Measurements from ENCODE around the gene PTPN21.

- TF ChIP-seq ARNTL (CRISPR knock-in tag; IDR thresholded peaks at IDR 0.05; ENCODE audit: borderline replicate concordance, low read depth) (no peak), CREB5 (CRISPR knock-in tag; IDR thresholded peaks at IDR 0.05; ENCODE audit: low read depth) (no peak), CSDC2 (CRISPR knock-in tag; IDR thresholded peaks at IDR 0.05) (no peak), ZC3H10 (CRISPR knock-in tag; IDR thresholded peaks at IDR 0.05) (no peak), ISL1 (CRISPR knock-in tag; IDR thresholded peaks at IDR 0.05) (no peak), SNAI2 (CRISPR knock-in tag; IDR thresholded peaks at IDR 0.05) (no peak), POU6F1 (CRISPR knock-in tag; IDR thresholded peaks at IDR 0.05; ENCODE audit: borderline replicate concordance, low read depth) (no peak), TOX (CRISPR knock-in tag; IDR thresholded peaks at IDR 0.05; ENCODE audit: borderline replicate concordance) (no peak), RARB (CRISPR knock-in tag; IDR thresholded peaks at IDR 0.05) (no peak)
These were observed 62.3 kb downstream of the PTPN21 start for GRCh38 chr14:88492272-88493089.

Measured in SK-N-SH treated with all-trans-retinoic acid at 6 μM for 48 hours (cell line).